Brain microvascular endothelial cell (primary cell): Measurements from ENCODE around the gene HOXA6.

ENCODE experiments used
- DNase-seq: peaks from one replicate; pipeline ENCODE4 v3.0.0-alpha.2; 2020
- H3K27ac ChIP-seq: fragments of 250-450 bp; sonication (Bioruptor Pico); 2 replicates; pipeline ENCODE4 v1.5.1; 2020; ENCODE audit warnings: mild to moderate bottlenecking, moderate library complexity
- H3K27me3 ChIP-seq: fragments of 250-450 bp; sonication (Bioruptor Pico); replicated peaks from 2 replicates; pipeline ENCODE4 v1.5.1; 2020; ENCODE audit warnings: mild to moderate bottlenecking
- H3K36me3 ChIP-seq: fragments of 250-450 bp; sonication (Bioruptor Pico); replicated peaks from 2 replicates; pipeline ENCODE4 v1.5.1; 2020; ENCODE audit warnings: mild to moderate bottlenecking
- H3K4me3 ChIP-seq: 2 replicates; pipeline ENCODE4 v1.5.1; 2011; ENCODE audit warnings: low read depth, mild to moderate bottlenecking, control low read depth, low read length, moderate library complexity
- CTCF ChIP-seq: IDR thresholded peaks from 2 replicates; pipeline ENCODE4 v1.5.1; 2011; ENCODE audit warnings: low read depth, mild to moderate bottlenecking, moderate library complexity, low read length, control low read depth, inconsistent platforms; ENCODE audit errors: missing control alignments
- in situ Hi-C: cut with HindIII; loops from 2 replicates; pipeline ENCODE4 v1.10.0; 2017; ENCODE audit warnings: low sequenced_read_pairs, low pct_ligation_motif_present

The HOXA6 gene

GRCh38 chr7:27117887-27118491 is 29.6 kb downstream of the HOXA6 start:
- TF ChIP-seq CTCF: no peak
- Histone ChIP-seq H3K27me3 (peaks cover 91% of the 10 kb centered on the region), H3K36me3 (no peaks in the 10 kb centered on the region), H3K4me3 (peak overlapping the region; percentile 32), H3K27ac (no peak overlapping the region)
- no peak for DNase-seq
- in situ Hi-C loops: no loop called here

GRCh38 chr7:27116962-27117886 is 30.4 kb downstream of the HOXA6 start:
- Histone ChIP-seq H3K4me3 (peak overlapping the region; percentile 32), H3K36me3 (no peaks in the 10 kb centered on the region), H3K27me3 (peaks cover 91% of the 10 kb centered on the region), H3K27ac (no peak overlapping the region)
- DNase-seq: no peak
- TF ChIP-seq CTCF: no peak
- in situ Hi-C loops: no loop called here

- H3K27ac ChIP-seq: no peak overlapping the region
Observed at GRCh38 chr7:27116031-27116961, 31.3 kb downstream of the HOXA6 start.

GRCh38 chr7:27115221-27116026 is 32.1 kb downstream of the HOXA6 start:
- H3K36me3 ChIP-seq: no peaks in the 10 kb centered on the region
- no peak for TF ChIP-seq CTCF
- H3K27ac ChIP-seq: no peak overlapping the region
- peaks cover 91% of the 10 kb centered on the region for H3K27me3 ChIP-seq
- no peak for DNase-seq
- in situ Hi-C loops: no loop called here
- peak overlapping the region; percentile 44 for H3K4me3 ChIP-seq

More at GRCh38 chr7:27116031-27116961, 31.3 kb downstream of the HOXA6 start:
- H3K27me3 ChIP-seq: peaks cover 91% of the 10 kb centered on the region
- TF ChIP-seq CTCF: no peak
- peak overlapping the region; percentile 44 for H3K4me3 ChIP-seq
- H3K36me3 ChIP-seq: no peaks in the 10 kb centered on the region
- no peak for DNase-seq
- in situ Hi-C loops: no loop called here

GRCh38 chr7:27114881-27115220 is 32.7 kb downstream of the HOXA6 start:
- Histone ChIP-seq H3K36me3 (no peaks in the 10 kb centered on the region), H3K4me3 (peak overlapping the region; percentile 44), H3K27me3 (peaks cover 92% of the 10 kb centered on the region), H3K27ac (no peak overlapping the region)
- in situ Hi-C loops: no loop called here
- TF ChIP-seq CTCF: no peak
- DNase-seq: no peak
